H9 (cell line): ENCODE measurements around the gene THAP5. TPM values are rescaled to one million over a fixed set of nuclear protein-coding genes. Genes with fewer than 3 reads are reported as not detected.

Experiments
- DNase-seq: peaks from one replicate; pipeline ENCODE4 v3.0.0-alpha.2; 2017
- H2AFZ ChIP-seq: one replicate; pipeline ENCODE4 v1.6.1; 2013; ENCODE audit warnings: mild to moderate bottlenecking, low read length, control low read depth, moderate library complexity
- H2AK5ac ChIP-seq: 2 replicates; pipeline ENCODE4 v1.6.1; 2013; ENCODE audit warnings: low read length, control low read depth, mixed read lengths; ENCODE audit not compliant: insufficient read length
- H2BK120ac ChIP-seq: one replicate; pipeline ENCODE4 v1.6.1; 2013; ENCODE audit warnings: low read depth, mild to moderate bottlenecking, low read length, control low read depth, inconsistent platforms; ENCODE audit not compliant: poor library complexity, severe bottlenecking
- H2BK12ac ChIP-seq: 2 replicates; pipeline ENCODE4 v1.6.1; 2013; ENCODE audit warnings: low read length, control low read depth, mixed read lengths, low read depth; ENCODE audit not compliant: insufficient read length
- H2BK15ac ChIP-seq: 2 replicates; pipeline ENCODE4 v1.6.1; 2013; ENCODE audit warnings: low read depth, low read length, control low read depth
- H2BK20ac ChIP-seq: one replicate; pipeline ENCODE4 v1.6.1; 2013; ENCODE audit warnings: low read depth, mild to moderate bottlenecking, low read length, control low read depth, inconsistent platforms; ENCODE audit not compliant: poor library complexity, severe bottlenecking
- H2BK5ac ChIP-seq: 2 replicates; pipeline ENCODE4 v1.6.1; 2013; ENCODE audit warnings: low read length, control low read depth, mixed read lengths; ENCODE audit not compliant: insufficient read length
- H3K14ac ChIP-seq: 2 replicates; pipeline ENCODE4 v1.6.1; 2013; ENCODE audit warnings: low read length, control low read depth; ENCODE audit not compliant: insufficient read depth
- H3K18ac ChIP-seq: 2 replicates; pipeline ENCODE4 v1.6.1; 2013; ENCODE audit warnings: low read depth, mild to moderate bottlenecking, mixed read lengths, low read length, control low read depth; ENCODE audit not compliant: insufficient read length
- H3K23ac ChIP-seq: 2 replicates; pipeline ENCODE4 v1.6.1; 2013; ENCODE audit warnings: low read length, control low read depth, mixed read lengths, low read depth; ENCODE audit not compliant: insufficient read length
- H3K23me2 ChIP-seq: 2 replicates; pipeline ENCODE4 v1.6.1; 2013; ENCODE audit warnings: low read depth, mild to moderate bottlenecking, mixed read lengths, low read length, control low read depth; ENCODE audit not compliant: insufficient read length, poor library complexity, severe bottlenecking
- H3K27ac ChIP-seq: 2 replicates; pipeline ENCODE4 v1.5.1; 2013; ENCODE audit warnings: low read length, control low read depth, mixed read lengths, low read depth; ENCODE audit not compliant: insufficient read length
- H3K27me3 ChIP-seq: 2 replicates; pipeline ENCODE4 v1.6.1; 2013; ENCODE audit warnings: low read length, control low read depth, inconsistent platforms; ENCODE audit not compliant: insufficient read depth
- H3K4ac ChIP-seq: 2 replicates; pipeline ENCODE4 v1.6.1; 2013; ENCODE audit warnings: low read depth, mild to moderate bottlenecking, control low read depth, inconsistent platforms, low read length, moderate library complexity
- H3K4me1 ChIP-seq: 2 replicates; pipeline ENCODE4 v1.6.1; 2013; ENCODE audit warnings: low read length, control low read depth, inconsistent platforms; ENCODE audit not compliant: insufficient read depth
- H3K4me2 ChIP-seq: 2 replicates; pipeline ENCODE4 v1.6.1; 2013; ENCODE audit warnings: low read length, control low read depth, mixed read lengths; ENCODE audit not compliant: insufficient read length, insufficient read depth
- H3K56ac ChIP-seq: 2 replicates; pipeline ENCODE4 v1.6.1; 2013; ENCODE audit warnings: low read depth, mild to moderate bottlenecking, mixed read lengths, low read length, control low read depth; ENCODE audit not compliant: insufficient read length
- H3K79me1 ChIP-seq: 2 replicates; pipeline ENCODE4 v1.6.1; 2013; ENCODE audit warnings: low read depth, mild to moderate bottlenecking, moderate library complexity, low read length, control low read depth, inconsistent platforms; ENCODE audit not compliant: insufficient read depth, poor library complexity, severe bottlenecking
- H3K79me2 ChIP-seq: 2 replicates; pipeline ENCODE4 v1.6.1; 2013; ENCODE audit warnings: low read length, control low read depth, inconsistent platforms; ENCODE audit not compliant: insufficient read depth
- H3K9ac ChIP-seq: 2 replicates; pipeline ENCODE4 v1.6.1; 2013; ENCODE audit warnings: low read length, control low read depth, mixed read lengths; ENCODE audit not compliant: insufficient read length; ENCODE audit errors: extremely low read depth
- H3K9me3 ChIP-seq: one replicate; pipeline ENCODE4 v1.6.1; 2013; ENCODE audit warnings: low read depth, low read length, inconsistent platforms; ENCODE audit not compliant: control insufficient read depth
- H3T11ph ChIP-seq: one replicate; pipeline ENCODE4 v1.6.1; 2013; ENCODE audit warnings: mild to moderate bottlenecking, low read length, control low read depth, inconsistent platforms
- H4K20me1 ChIP-seq: one replicate; pipeline ENCODE4 v1.6.1; 2013; ENCODE audit not compliant: control insufficient read depth, insufficient read length, insufficient read depth
- H4K5ac ChIP-seq: 2 replicates; pipeline ENCODE4 v1.6.1; 2013; ENCODE audit warnings: low read depth, mild to moderate bottlenecking, mixed read lengths, low read length, control low read depth; ENCODE audit not compliant: insufficient read length
- H4K8ac ChIP-seq: replicated peaks from 2 replicates; pipeline ENCODE4 v1.6.1; 2013; ENCODE audit warnings: low read length, control low read depth, mixed read lengths, low read depth; ENCODE audit not compliant: insufficient read length
- H4K91ac ChIP-seq: 2 replicates; pipeline ENCODE4 v1.6.1; 2013; ENCODE audit warnings: low read depth, mild to moderate bottlenecking, moderate library complexity, mixed read lengths, low read length, control low read depth; ENCODE audit not compliant: insufficient read length
- H3K27ac Mint-ChIP-seq, 3 experiments: 2 replicates in 2 of 3; 3 replicates in 1 of 3; pipeline ENCODE4 v1.8.0; 2020 to 2021; ENCODE audit warnings: mixed read lengths in 3 of 3, mild to moderate bottlenecking in 1 of 3, moderate library complexity in 1 of 3
- H3K27me3 Mint-ChIP-seq: 2 replicates; pipeline ENCODE4 v1.8.0; 2021; ENCODE audit warnings: low read depth, mild to moderate bottlenecking, moderate library complexity, mixed read lengths
- H3K36me3 Mint-ChIP-seq, 3 experiments: 2 replicates in 2 of 3; 3 replicates in 1 of 3; pipeline ENCODE4 v1.8.0; 2020 to 2021; ENCODE audit warnings: low read depth in 3 of 3, mixed read lengths in 3 of 3; ENCODE audit not compliant: insufficient read depth in 1 of 3
- H3K4me1 Mint-ChIP-seq, 2 experiments: 2 replicates each; pipeline ENCODE4 v1.8.0; 2020; ENCODE audit warnings: mixed read lengths in 2 of 2
- H3K4me3 Mint-ChIP-seq, 2 experiments: 2 replicates in 1 of 2; 3 replicates in 1 of 2; pipeline ENCODE4 v1.8.0; 2020 to 2021; ENCODE audit warnings: mild to moderate bottlenecking in 2 of 2, mixed read lengths in 2 of 2, moderate library complexity in 1 of 2
- H3K9me3 Mint-ChIP-seq, 2 experiments: 2 replicates in 1 of 2; 3 replicates in 1 of 2; pipeline ENCODE4 v1.8.0; 2020; ENCODE audit warnings: mild to moderate bottlenecking in 2 of 2, mixed read lengths in 2 of 2, moderate library complexity in 1 of 2
- WGBS: extraction: QIAGEN DNeasy Blood & Tissue Kit; methylation state at CpG from one replicate; pipeline ENCODE4 v1.1.7; 2013; ENCODE audit warnings: missing lambda C conversion rate, low lambda C conversion rate, mixed read lengths; ENCODE audit not compliant: insufficient read length; ENCODE audit errors: extremely low coverage; 5-methylcytosine and 5-hydroxymethylcytosine counted together
- total RNA-seq: library from RNA; stranded (reverse); gene quantifications from 2 replicates; pipeline ENCODE4 v1.2.1, GENCODE V29; 2021
- TF ChIP-seq, protein P1 (sequence below): fragments of 200-600 bp; sonication (generic); conservative IDR thresholded peaks from 3 replicates; pipeline ENCODE4 v1.8.0; 2021; ENCODE audit warnings: antibody characterized with exemption, mild to moderate bottlenecking

Gene THAP5
- total RNA-seq, 1 experiment from 2014 or later = 20.6 TPM

GRCh38 chr7:108533712-108534111 is 35.8 kb downstream of the THAP5 start:
- Histone ChIP-seq H3K4me2 (no peak overlapping the region), H3K9ac (no peak overlapping the region), H3K4me1 (no peaks in the 10 kb centered on the region), H3K79me1 (no peaks in the 10 kb centered on the region), H3K4ac (no peak overlapping the region), H2AK5ac (no peak overlapping the region), H3K23me2 (no peaks in the 10 kb centered on the region), H2BK20ac (no peak overlapping the region), H2BK12ac (no peak overlapping the region), H2BK15ac (no peak overlapping the region), H3K9me3 (no peaks in the 10 kb centered on the region), H3K27me3 (no peaks in the 10 kb centered on the region), H3K18ac (no peak overlapping the region), H4K5ac (no peak overlapping the region), H3T11ph (no peak overlapping the region), H2BK5ac (no peak overlapping the region), H2BK120ac (no peak overlapping the region), H4K8ac (no peak overlapping the region), H4K20me1 (no peaks in the 10 kb centered on the region), H2AFZ (no peak overlapping the region), H3K79me2 (no peaks in the 10 kb centered on the region), H3K56ac (no peak overlapping the region), H3K23ac (no peak overlapping the region), H3K27ac (no peak overlapping the region), H3K14ac (no peak overlapping the region), H4K91ac (no peak overlapping the region)
- Mint-ChIP-seq H3K4me3 (no peak overlapping the region), H3K27me3 (no peaks in the 10 kb centered on the region), H3K9me3 (no peaks in the 10 kb centered on the region), H3K27ac (no peak overlapping the region), H3K36me3 (peaks cover 0 to 4% (median 0%) of the 10 kb centered on the region in 3 experiments; a peak in 2 of 7 replicates), H3K4me1 (peaks cover 5 to 11% of the 10 kb centered on the region in 2 experiments)
- TF ChIP-seq, protein P1, sequence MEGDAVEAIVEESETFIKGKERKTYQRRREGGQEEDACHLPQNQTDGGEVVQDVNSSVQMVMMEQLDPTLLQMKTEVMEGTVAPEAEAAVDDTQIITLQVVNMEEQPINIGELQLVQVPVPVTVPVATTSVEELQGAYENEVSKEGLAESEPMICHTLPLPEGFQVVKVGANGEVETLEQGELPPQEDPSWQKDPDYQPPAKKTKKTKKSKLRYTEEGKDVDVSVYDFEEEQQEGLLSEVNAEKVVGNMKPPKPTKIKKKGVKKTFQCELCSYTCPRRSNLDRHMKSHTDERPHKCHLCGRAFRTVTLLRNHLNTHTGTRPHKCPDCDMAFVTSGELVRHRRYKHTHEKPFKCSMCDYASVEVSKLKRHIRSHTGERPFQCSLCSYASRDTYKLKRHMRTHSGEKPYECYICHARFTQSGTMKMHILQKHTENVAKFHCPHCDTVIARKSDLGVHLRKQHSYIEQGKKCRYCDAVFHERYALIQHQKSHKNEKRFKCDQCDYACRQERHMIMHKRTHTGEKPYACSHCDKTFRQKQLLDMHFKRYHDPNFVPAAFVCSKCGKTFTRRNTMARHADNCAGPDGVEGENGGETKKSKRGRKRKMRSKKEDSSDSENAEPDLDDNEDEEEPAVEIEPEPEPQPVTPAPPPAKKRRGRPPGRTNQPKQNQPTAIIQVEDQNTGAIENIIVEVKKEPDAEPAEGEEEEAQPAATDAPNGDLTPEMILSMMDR = no peak
- no peak for DNase-seq
- WGBS = no CpG with 5 or more reads among the region's 3 CpGs
